Measurements from ENCODE around the gene PBRM1. TPM values are rescaled to one million over a fixed set of nuclear protein-coding genes. Genes with fewer than 3 reads are reported as not detected.

Gene PBRM1
- total RNA-seq, 1 experiment from 2014 or later: 39.6 TPM

DNA sequence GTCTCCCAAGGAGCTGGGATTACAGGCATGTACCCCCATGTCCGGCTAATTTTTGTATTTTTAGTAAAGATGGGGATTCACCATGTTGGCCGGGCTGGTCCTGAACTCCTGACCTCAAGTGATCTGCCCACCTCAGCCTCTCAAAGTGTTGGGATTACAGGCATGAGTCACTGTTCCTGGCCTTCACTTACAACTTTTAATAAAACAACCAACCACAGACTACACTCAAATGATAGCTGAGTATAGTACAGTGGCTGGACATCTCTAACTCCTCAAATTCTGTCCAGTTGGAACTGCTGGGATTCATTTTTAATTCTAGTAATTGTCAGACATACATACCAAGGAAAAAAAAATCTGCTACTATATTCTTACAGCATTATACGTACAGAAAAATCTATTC is 71.0 kb downstream of the PBRM1 start:
- H3K27me3 ChIP-seq (replicated peaks): no peaks in the 10 kb centered on the region
- no peaks in the 10 kb centered on the region for H3K9me3 ChIP-seq (replicated peaks)
- H3K4me1 ChIP-seq (replicated peaks): no peaks in the 10 kb centered on the region
- DNase-seq (ENCODE audit: low read depth in 1 of 2, low spot score in 2 of 2): no peak
- no peak overlapping the region for H3K4me3 ChIP-seq
- H3K36me3 ChIP-seq: peaks cover 72% of the 10 kb centered on the region
- H3K27ac ChIP-seq: no peak overlapping the region

DNA sequence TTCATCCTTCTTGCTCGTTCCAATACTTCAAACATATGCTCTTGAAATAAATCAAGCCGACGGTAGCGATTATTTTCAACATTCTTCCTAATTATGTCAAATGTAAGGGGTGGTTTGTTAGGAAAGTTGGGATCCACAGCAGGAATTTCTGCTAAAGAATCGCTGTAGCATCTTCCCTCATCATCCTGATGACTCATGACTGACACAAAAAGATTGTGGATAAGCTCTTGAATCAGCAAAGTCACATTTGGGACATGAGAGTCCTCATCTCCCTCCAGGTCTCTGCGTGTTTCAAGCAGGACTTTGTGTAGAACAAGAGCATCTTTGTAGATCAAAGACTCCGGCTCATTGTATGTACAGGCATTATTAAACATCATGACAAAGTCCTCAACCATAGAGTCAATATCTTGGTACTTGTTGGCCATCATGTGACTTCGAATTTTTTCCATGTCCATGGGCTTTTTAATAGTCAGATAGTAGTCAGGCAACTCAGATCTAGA is 76.3 kb downstream of the PBRM1 start:
- Histone ChIP-seq H3K4me3 (no peak overlapping the region), H3K36me3 (peaks cover 76% of the 10 kb centered on the region), H3K9me3 (replicated peaks) (no peaks in the 10 kb centered on the region), H3K27me3 (replicated peaks) (no peaks in the 10 kb centered on the region), H3K27ac (no peak overlapping the region), H3K4me1 (replicated peaks) (no peaks in the 10 kb centered on the region)
- no peak for DNase-seq (ENCODE audit: low read depth in 1 of 2, low spot score in 2 of 2)

DNA sequence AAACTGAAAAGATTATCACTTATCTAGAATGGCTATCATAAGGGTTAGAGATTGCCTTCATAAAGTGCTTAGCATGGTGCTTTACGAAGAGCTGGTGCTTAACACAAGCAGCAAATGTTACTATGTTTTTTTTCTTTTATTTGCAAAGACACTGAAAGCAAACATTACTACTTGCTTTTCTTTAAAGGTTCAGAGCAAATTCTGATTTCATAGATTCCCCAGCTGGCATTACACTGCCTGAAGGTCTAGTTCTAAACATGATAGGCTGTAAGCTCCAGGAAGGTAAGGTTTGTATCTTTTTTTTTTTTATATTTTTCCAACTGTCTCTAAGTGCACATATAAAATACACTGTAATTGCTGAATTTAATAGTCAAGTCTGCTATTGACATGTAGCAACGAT is 77.4 kb downstream of the PBRM1 start:
- no peaks in the 10 kb centered on the region for H3K4me1 ChIP-seq (replicated peaks)
- no peaks in the 10 kb centered on the region for H3K9me3 ChIP-seq (replicated peaks)
- DNase-seq (ENCODE audit: low read depth in 1 of 2, low spot score in 2 of 2): no peak
- no peak overlapping the region for H3K4me3 ChIP-seq
- H3K27ac ChIP-seq: no peak overlapping the region
- H3K36me3 ChIP-seq: peaks cover 80% of the 10 kb centered on the region
- no peaks in the 10 kb centered on the region for H3K27me3 ChIP-seq (replicated peaks)

DNA sequence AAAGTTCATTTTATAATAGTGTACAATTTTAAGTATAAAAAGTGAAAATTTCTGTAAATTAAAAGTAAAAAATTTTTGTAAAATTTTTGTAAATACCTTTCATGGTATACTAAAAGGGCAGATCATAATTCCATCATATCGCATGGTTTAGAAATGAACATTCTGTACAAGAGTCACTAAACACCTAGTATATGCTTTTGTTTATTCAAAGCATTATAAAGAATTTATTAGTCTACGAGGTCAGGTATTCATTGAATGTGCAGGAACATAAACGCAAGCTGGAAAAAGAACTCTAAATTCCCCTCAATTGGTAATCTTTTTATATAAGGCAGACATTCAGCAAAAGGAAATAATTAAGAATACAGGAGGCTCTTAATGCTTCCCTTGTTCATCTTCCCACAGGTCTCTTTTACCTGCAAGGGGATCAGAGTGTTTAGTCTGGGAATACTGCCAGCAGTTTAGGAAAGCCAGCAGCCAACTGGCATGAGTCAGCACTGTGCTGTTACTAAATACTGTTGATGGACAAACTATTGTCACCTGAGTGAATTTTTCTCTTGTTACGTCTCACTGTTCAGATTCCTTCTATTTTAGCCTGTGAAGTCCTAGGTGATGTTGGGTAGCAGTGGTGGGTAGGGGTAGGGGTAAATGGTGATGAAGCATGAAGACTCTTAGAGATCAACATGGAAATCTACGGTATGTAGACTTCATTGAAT is 79.2 kb downstream of the PBRM1 start:
- no peak for DNase-seq (ENCODE audit: low read depth in 1 of 2, low spot score in 2 of 2)
- no peak overlapping the region for H3K27ac ChIP-seq
- H3K36me3 ChIP-seq: peaks cover 91% of the 10 kb centered on the region

DNA sequence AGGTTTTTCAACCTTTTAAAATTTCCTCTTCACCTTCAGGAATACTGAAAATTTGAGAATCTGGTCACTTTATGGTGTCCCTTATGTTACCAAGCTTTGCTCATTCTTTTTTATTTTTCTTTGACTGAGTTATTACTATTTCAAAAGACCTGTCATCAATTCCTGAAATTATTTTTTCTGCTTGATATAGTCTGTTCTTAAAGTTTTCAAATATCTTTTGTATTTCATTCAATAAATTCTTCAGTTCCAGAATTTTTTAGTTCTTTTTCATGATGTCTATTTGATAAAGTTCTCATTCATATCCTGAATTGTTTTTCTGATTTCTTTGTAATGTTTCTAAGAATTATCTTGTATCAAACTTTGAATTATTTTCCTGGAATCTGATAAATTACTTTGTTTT is 85.5 kb downstream of the PBRM1 start:
- no peak overlapping the region for H3K27ac ChIP-seq
- no peak for DNase-seq (ENCODE audit: low read depth in 1 of 2, low spot score in 2 of 2)
- no peaks in the 10 kb centered on the region for H3K4me1 ChIP-seq (replicated peaks)
- no peaks in the 10 kb centered on the region for H3K27me3 ChIP-seq (replicated peaks)
- H3K36me3 ChIP-seq: peaks cover 89% of the 10 kb centered on the region
- peaks cover 8% of the 10 kb centered on the region; the same call in 1 of the 2 replicates for H3K9me3 ChIP-seq (replicated peaks)
- no peak overlapping the region for H3K4me3 ChIP-seq

More for the DNA sequence above, 79.2 kb downstream of the PBRM1 start:
- no peaks in the 10 kb centered on the region for H3K27me3 ChIP-seq (replicated peaks)
- no peak overlapping the region for H3K4me3 ChIP-seq
- H3K4me1 ChIP-seq (replicated peaks): no peaks in the 10 kb centered on the region
- H3K9me3 ChIP-seq (replicated peaks): no peaks in the 10 kb centered on the region; the same call in 1 of the 2 replicates

DNA sequence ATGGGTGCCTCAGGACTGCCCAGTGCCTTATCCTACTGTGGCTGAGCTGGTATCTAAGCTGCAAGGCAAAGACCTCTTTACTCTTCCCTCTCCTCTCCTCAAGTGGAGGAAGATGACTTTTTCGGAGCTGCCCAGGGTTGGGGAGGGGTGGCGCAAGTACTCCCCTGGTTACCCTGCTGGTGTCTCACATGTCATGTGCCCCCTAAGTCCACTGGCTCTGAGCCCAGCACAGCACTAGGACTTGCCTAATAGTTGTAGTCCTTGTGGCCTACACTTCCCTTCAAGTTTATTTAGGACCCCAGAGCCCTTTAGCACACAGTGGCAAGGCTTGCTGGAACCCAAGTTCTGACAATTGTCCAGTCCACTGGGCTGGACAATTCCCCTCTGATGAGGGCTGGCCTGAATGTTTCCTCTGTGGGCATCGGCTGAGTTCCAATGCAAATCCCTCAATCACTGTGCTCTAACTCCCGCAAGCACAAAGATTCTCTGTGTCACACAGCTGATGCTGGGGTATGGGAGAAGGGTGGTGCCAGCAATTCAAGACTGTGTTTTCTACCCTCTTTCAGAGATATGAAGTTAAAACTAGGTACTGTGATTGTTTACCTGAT is 89.0 kb downstream of the PBRM1 start:
- no peak for DNase-seq (ENCODE audit: low read depth in 1 of 2, low spot score in 2 of 2)
- H3K4me3 ChIP-seq: no peak overlapping the region
- no peaks in the 10 kb centered on the region for H3K27me3 ChIP-seq (replicated peaks)
- H3K4me1 ChIP-seq (replicated peaks): no peaks in the 10 kb centered on the region
- H3K9me3 ChIP-seq (replicated peaks): peaks cover 8% of the 10 kb centered on the region; the same call in 1 of the 2 replicates
- peaks cover 76% of the 10 kb centered on the region for H3K36me3 ChIP-seq
- no peak overlapping the region for H3K27ac ChIP-seq

DNA sequence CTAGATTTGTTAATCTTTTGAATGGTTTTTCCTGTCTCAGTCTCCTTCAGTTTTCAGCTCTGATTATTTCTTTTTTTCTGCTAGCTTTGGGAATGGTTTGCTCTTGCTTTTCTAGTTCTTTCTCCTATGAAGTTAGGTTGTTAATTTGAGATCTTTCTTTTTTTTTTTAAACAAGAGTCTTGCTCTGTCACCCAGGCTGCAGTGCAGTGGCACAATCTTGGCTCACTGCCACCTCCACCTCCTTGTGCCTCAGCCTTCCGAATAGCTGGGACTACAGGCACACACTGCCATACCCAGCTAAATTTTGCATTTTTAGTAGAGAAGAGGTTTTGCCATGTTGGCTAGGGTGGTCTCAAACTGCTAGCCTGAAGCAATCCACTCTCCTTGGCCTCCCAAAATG is 92.6 kb downstream of the PBRM1 start:
- Histone ChIP-seq H3K9me3 (replicated peaks) (no peaks in the 10 kb centered on the region), H3K4me1 (replicated peaks) (no peaks in the 10 kb centered on the region), H3K27ac (no peak overlapping the region), H3K4me3 (no peak overlapping the region), H3K27me3 (replicated peaks) (no peaks in the 10 kb centered on the region), H3K36me3 (peaks cover 57% of the 10 kb centered on the region)
- no peak for DNase-seq (ENCODE audit: low read depth in 1 of 2, low spot score in 2 of 2)

DNA sequence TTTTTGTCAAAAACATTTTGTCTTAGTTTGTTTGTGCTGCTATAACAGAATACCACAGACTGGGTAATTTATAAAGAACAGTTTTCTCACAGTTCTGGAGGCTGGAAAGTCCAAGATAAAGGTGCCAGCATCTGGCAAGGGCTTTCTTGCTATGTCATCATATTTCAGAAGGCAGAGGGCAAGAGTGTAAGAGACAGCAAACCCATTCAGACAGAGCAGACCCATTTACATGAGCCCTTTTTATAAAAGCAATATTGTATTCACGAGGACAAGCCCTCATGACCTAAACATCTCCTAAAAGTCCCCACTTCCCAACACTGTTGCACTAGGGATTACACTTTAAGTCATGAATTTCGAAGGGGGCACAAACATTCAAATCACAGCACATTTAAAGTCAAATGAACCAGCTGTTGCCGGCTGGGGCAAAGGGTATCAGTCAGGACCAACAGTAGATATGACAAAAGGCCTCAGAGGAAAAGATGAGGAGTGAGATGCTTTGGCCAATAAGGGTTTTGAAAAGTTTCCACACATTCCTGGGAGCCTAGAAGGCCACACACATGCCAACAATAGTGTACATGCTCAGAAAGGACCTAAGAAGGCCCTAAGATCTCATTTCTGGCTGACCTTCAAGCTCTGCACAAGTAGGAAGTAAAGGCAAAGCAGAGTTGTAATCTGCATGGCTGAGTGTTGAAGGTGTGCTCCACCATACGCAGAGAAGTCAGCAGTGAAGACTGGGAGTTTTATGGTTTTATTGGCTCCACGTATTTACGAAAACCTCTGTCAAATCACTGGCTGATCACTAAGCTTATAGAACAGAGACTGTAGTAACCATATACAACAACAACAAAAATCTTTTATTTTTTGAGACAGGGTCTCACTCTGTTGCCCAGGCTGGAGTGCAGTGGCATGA is 111.4 kb downstream of the PBRM1 start:
- H3K36me3 ChIP-seq: peaks cover 50% of the 10 kb centered on the region
- DNase-seq (ENCODE audit: low read depth in 1 of 2, low spot score in 2 of 2): no peak
- H3K4me3 ChIP-seq: no peak overlapping the region
- no peaks in the 10 kb centered on the region for H3K9me3 ChIP-seq (replicated peaks)
- H3K27me3 ChIP-seq (replicated peaks): no peaks in the 10 kb centered on the region
- no peaks in the 10 kb centered on the region for H3K4me1 ChIP-seq (replicated peaks)
- no peak overlapping the region for H3K27ac ChIP-seq

DNA sequence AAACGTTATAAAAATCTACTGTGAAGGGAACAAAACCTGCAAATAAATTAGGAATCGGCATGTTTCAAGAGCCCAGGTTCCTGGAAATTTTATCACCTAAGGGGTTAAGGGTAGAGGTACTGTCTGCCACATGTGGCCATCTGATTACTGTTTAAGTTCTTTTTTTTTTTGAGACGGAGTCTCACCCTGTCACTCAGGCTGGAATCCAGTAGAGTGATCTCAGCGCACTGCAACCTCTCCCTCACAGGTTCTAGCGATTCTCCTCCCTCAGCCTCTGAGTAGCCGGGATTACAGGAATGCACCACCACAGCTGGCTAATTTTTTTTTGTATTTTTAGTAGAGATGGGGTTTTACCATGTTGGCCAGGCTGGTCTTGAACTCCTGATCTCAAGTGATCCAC is 113.5 kb downstream of the PBRM1 start:
- no peaks in the 10 kb centered on the region for H3K27me3 ChIP-seq (replicated peaks)
- no peak overlapping the region for H3K4me3 ChIP-seq
- DNase-seq (ENCODE audit: low read depth in 1 of 2, low spot score in 2 of 2): no peak
- H3K36me3 ChIP-seq: peaks cover 35% of the 10 kb centered on the region
- H3K4me1 ChIP-seq (replicated peaks): no peaks in the 10 kb centered on the region
- H3K9me3 ChIP-seq (replicated peaks): no peaks in the 10 kb centered on the region
- H3K27ac ChIP-seq: no peak overlapping the region

DNA sequence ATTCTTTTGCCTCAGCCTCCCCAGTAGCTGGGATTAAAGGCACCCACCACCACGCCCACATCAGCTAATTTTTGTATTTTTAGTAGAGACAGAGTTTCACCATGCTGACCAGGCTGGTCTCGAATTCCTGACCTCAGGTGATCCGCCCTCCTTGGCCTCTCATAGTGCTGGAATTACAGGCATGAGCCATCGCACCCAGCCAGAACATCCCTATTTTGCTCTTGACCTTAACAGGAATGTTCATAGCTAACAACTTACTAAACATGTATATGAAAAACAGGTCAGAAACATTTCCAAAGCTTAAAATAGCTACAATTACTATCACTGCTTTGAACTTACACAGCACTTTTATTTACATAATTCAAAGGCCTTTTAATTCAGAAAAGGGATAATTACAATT is 115.6 kb downstream of the PBRM1 start:
- Histone ChIP-seq H3K9me3 (replicated peaks) (no peaks in the 10 kb centered on the region), H3K27ac (no peak overlapping the region), H3K36me3 (peaks cover 27% of the 10 kb centered on the region; the same call in 1 of the 2 replicates), H3K4me3 (no peak overlapping the region), H3K27me3 (replicated peaks) (no peaks in the 10 kb centered on the region), H3K4me1 (replicated peaks) (no peaks in the 10 kb centered on the region)
- DNase-seq (ENCODE audit: low read depth in 1 of 2, low spot score in 2 of 2): no peak

DNA sequence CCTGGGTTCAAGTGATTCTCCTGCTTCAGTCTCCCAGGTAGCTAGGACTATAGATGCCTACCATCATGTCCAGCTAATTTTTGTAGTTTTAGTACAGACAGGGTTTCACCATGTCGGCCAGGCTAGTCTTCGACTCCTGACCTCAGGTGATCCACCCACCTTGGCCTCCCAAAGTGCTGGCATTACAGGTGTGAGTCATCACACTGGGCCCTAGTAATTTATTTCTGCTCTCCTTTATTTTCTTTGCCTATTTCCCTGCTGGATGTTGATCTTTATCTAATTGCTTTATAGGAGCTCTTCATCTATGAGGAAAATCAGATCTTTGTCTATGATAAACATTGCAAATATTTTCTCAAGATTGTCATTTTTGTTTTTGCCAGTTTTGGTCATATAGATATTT is 117.6 kb downstream of the PBRM1 start:
- H3K27me3 ChIP-seq (replicated peaks): no peaks in the 10 kb centered on the region
- no peaks in the 10 kb centered on the region for H3K9me3 ChIP-seq (replicated peaks)
- H3K4me3 ChIP-seq: no peak overlapping the region
- H3K36me3 ChIP-seq: peaks cover 23% of the 10 kb centered on the region
- DNase-seq (ENCODE audit: low read depth in 1 of 2, low spot score in 2 of 2): no peak
- no peak overlapping the region for H3K27ac ChIP-seq
- H3K4me1 ChIP-seq (replicated peaks): no peaks in the 10 kb centered on the region

DNA sequence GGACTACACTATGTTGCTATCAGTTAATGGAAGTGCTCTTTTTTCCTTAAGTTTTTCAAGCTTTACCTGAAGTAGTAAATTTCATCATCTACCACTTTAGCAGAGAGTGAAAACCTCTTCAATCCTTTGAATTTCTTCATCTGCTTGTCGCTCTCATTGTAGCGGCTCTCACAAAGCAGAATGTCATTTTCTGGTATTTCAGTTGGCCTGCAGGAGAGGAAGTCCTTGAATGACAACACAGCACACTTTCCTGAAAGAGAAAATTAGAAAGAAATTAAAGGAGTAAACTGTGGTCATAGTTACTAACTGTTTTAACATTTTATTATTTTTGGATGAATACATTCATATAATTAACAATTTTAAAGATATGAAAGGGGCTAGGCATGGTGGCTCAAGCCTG is 121.7 kb downstream of the PBRM1 start:
- no peaks in the 10 kb centered on the region for H3K27me3 ChIP-seq (replicated peaks)
- DNase-seq (ENCODE audit: low read depth in 1 of 2, low spot score in 2 of 2): no peak
- H3K9me3 ChIP-seq (replicated peaks): no peaks in the 10 kb centered on the region
- H3K27ac ChIP-seq: no peak overlapping the region
- H3K4me3 ChIP-seq: no peak overlapping the region
- H3K4me1 ChIP-seq (replicated peaks): no peaks in the 10 kb centered on the region; the same call in 1 of the 2 replicates
- H3K36me3 ChIP-seq: peaks cover 52% of the 10 kb centered on the region

DNA sequence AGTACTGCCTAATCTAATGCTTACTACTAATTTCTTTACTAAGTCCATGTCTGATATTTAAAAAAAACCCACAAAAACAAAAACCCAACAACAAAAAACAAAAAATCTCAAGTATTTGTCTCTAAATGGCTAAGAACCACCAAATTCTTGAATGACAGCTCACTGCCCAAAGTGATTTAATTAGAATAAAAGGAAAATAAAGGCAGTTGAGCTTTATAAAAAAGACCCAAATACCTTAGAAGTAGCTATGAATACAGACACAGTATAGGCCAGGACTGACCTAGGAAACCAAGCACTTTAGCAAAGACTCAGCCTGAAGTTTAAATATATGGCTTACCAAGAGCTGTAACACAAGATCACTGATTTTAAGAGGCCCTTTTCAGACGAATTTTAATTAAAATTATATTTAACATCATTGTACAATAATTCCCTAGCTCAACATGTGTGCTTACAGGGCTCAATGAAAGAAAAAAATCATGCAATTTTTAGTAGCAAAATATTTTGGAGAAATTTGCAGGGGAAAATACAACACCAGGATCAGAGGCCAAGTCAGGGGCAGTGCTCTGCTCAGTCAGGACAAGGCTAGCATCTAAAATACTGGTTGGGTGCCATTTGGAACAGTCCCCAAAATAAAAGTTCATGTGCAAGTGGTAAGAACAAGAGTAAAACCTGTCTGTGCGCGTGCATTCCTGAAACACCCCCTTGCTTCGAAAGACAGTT is 124.5 kb downstream of the PBRM1 start:
- no peak overlapping the region for H3K27ac ChIP-seq
- DNase-seq (ENCODE audit: low read depth in 1 of 2, low spot score in 2 of 2): peak in 1 of 2 experiments; percentile 18
- no peak overlapping the region for H3K4me3 ChIP-seq
- no peaks in the 10 kb centered on the region; the same call in 1 of the 2 replicates for H3K4me1 ChIP-seq (replicated peaks)
- no peaks in the 10 kb centered on the region for H3K9me3 ChIP-seq (replicated peaks)
- H3K27me3 ChIP-seq (replicated peaks): no peaks in the 10 kb centered on the region
- H3K36me3 ChIP-seq: peaks cover 67% of the 10 kb centered on the region

All from SJSA1 (cell line).